Measurements from ENCODE around the gene COPB2. TPM values are rescaled to one million over a fixed set of nuclear protein-coding genes. Genes with fewer than 3 reads are reported as not detected.
A peak's percentile ranks its signal among the peaks of the same experiment; 100 is the strongest.
"Not testable (repeated sequence)": the region's sequence is repeated elsewhere in the genome, so short reads cannot be mapped to it uniquely, and the experiment has no call there.

The COPB2 gene
- total RNA-seq, 6 experiments from 2014 or later = 246 to 266 (median 260) TPM

DNA sequence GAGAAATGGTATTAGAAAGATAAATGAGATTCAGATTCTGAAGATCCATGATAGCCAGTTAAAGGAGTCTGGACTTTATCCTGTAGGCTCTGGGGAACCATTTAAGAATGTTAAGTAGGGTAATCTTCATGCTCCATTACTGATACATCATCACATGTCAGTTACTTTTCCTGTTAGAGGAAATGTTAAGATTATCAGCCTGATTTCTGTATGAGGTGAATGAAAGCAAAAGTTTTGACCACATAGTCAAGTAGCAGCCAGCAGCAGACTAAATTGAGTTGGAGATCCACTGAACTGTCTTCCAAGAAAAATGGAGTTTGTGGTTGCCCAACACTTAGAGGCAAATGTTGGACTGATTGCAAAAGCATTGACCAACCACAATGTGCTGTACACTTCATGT lies 4.7 kb upstream of the COPB2 start:
- Mint-ChIP-seq H3K27ac (no peak overlapping the region), H3K9me3 (no peaks in the 10 kb centered on the region), H3K4me1 (ENCODE audit: low read depth) (peaks cover 8% of the 10 kb centered on the region), H3K4me3 (no peak overlapping the region), H3K36me3 (ENCODE audit: low read depth) (peaks cover 6% of the 10 kb centered on the region), H3K27me3 (ENCODE audit: insufficient read depth) (peaks cover 2% of the 10 kb centered on the region; the same call in 1 of the 2 replicates)
- DNase-seq = no peak
- TF ChIP-seq, protein P1, sequence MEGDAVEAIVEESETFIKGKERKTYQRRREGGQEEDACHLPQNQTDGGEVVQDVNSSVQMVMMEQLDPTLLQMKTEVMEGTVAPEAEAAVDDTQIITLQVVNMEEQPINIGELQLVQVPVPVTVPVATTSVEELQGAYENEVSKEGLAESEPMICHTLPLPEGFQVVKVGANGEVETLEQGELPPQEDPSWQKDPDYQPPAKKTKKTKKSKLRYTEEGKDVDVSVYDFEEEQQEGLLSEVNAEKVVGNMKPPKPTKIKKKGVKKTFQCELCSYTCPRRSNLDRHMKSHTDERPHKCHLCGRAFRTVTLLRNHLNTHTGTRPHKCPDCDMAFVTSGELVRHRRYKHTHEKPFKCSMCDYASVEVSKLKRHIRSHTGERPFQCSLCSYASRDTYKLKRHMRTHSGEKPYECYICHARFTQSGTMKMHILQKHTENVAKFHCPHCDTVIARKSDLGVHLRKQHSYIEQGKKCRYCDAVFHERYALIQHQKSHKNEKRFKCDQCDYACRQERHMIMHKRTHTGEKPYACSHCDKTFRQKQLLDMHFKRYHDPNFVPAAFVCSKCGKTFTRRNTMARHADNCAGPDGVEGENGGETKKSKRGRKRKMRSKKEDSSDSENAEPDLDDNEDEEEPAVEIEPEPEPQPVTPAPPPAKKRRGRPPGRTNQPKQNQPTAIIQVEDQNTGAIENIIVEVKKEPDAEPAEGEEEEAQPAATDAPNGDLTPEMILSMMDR (IDR thresholded peaks at IDR 0.05) = no peak

GRCh38 chr3:139388821-139389551 lies 461 bp downstream of the COPB2 start:
- Mint-ChIP-seq H3K4me3 (peak overlapping the region; percentile 94), H3K27me3 (ENCODE audit: insufficient read depth) (peaks cover 2% of the 10 kb centered on the region; the same call in 1 of the 2 replicates), H3K9me3 (no peaks in the 10 kb centered on the region; the same call in 1 of the 2 replicates), H3K4me1 (ENCODE audit: low read depth) (peaks cover 41% of the 10 kb centered on the region), H3K27ac (peak overlapping the region; percentile 99), H3K36me3 (ENCODE audit: low read depth) (peaks cover 23% of the 10 kb centered on the region)
- no peak for DNase-seq
- TF ChIP-seq, protein P1 (IDR thresholded peaks at IDR 0.05) = peak; percentile 5; the same call in 1 of the 2 replicates

DNA sequence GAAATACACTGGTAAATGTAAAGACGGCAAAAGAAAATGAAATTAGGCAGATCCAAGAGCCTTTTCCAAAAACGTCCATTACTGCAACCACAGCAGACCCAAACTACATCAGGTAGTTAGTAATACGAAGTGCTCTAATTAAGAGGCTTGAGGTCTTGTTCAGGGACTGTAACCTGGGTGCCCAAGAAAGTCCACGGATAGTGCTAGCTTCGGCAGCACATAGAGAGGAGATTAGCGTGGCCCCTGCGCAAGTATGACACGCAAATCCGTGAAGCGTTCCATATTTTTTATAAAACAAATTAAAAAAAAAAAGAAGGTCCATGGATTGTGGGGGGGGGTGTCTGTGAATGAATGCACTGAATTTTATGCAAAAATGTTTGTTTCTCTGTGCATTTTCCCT lies 1.4 kb downstream of the COPB2 start:
- TF ChIP-seq, protein P1 (IDR thresholded peaks at IDR 0.05) = no peak
- peaks cover 2% of the 10 kb centered on the region; the same call in 1 of the 2 replicates for H3K27me3 Mint-ChIP-seq (ENCODE audit: insufficient read depth)
- peaks cover 23% of the 10 kb centered on the region for H3K36me3 Mint-ChIP-seq (ENCODE audit: low read depth)
- peak overlapping the region; percentile 94 for H3K4me3 Mint-ChIP-seq
- H3K9me3 Mint-ChIP-seq = no peaks in the 10 kb centered on the region; the same call in 1 of the 2 replicates
- H3K27ac Mint-ChIP-seq = peak overlapping the region; percentile 52; the same call in 1 of the 2 replicates
- DNase-seq = no peak
- peaks cover 43% of the 10 kb centered on the region for H3K4me1 Mint-ChIP-seq (ENCODE audit: low read depth)

- H3K27ac Mint-ChIP-seq; DNase-seq; H3K9me3 Mint-ChIP-seq; H3K27me3 Mint-ChIP-seq (ENCODE audit: insufficient read depth); H3K4me3 Mint-ChIP-seq: not testable (repeated sequence)
- Mint-ChIP-seq H3K36me3 (ENCODE audit: low read depth) (peaks cover 35% of the 10 kb centered on the region), H3K4me1 (ENCODE audit: low read depth) (peaks cover 49% of the 10 kb centered on the region)
These were observed 7.2 kb downstream of the COPB2 start for GRCh38 chr3:139382291-139382690.

- Mint-ChIP-seq H3K27ac (no peak overlapping the region), H3K9me3 (no peaks in the 10 kb centered on the region), H3K4me1 (ENCODE audit: low read depth) (peaks cover 32% of the 10 kb centered on the region), H3K4me3 (no peak overlapping the region), H3K27me3 (ENCODE audit: insufficient read depth) (no peaks in the 10 kb centered on the region), H3K36me3 (ENCODE audit: low read depth) (peaks cover 40% of the 10 kb centered on the region)
- DNase-seq = no peak
- TF ChIP-seq, protein P1 (IDR thresholded peaks at IDR 0.05) = no peak
These were observed 8.9 kb downstream of the COPB2 start for GRCh38 chr3:139380575-139380974.

DNA sequence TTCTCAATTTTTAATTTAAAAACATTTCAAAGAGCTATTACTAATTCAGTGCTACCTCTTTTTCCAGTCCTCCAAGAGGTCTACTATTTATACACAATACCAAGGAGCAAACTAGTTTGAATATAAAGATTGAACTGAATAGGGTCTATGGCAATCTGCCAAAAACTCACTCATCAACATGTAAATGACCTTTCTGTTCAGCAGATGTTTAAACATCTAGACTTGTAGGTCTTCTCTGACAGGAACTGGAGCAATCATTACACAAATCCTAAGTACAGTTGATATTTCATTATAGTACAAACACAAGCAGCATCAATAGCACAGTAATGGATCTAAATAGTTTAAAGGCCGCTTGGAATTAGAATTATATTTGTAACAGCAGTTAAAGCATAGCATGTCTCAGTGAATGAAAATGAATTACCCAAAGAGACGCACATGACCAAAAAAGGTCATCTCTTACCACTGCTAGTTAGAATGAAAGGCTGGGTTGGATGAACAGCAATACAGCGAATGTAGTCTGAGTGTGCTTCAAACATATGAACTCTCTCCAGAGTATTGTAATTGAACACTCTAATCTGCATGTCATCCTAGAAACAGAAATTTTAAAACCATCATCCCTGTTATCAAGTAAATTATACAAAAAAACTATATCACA lies 10.7 kb downstream of the COPB2 start:
- Mint-ChIP-seq H3K4me1 (ENCODE audit: low read depth) (peaks cover 24% of the 10 kb centered on the region), H3K27ac (no peak overlapping the region; the same call in 1 of the 2 replicates), H3K9me3 (no peaks in the 10 kb centered on the region), H3K27me3 (ENCODE audit: insufficient read depth) (no peaks in the 10 kb centered on the region), H3K4me3 (no peak overlapping the region), H3K36me3 (ENCODE audit: low read depth) (peaks cover 54% of the 10 kb centered on the region)
- TF ChIP-seq, protein P1 (IDR thresholded peaks at IDR 0.05) = no peak
- DNase-seq = no peak

Data from HFFc6 (cell line).